H1 (cell line): ENCODE data around the gene PEX26.

Source experiments
- CHD2 ChIP-seq: IDR thresholded peaks from 2 replicates; pipeline ENCODE4 v1.6.1; 2012; ENCODE audit warnings: low read length, improper control_type of control experiment
- JUN ChIP-seq: IDR thresholded peaks from 2 replicates; pipeline ENCODE4 v1.6.1; 2011; ENCODE audit warnings: low read depth, mild to moderate bottlenecking, improper control_type of control experiment, low read length
- JUND ChIP-seq: IDR thresholded peaks from 2 replicates; pipeline ENCODE4 v1.6.1; 2011; ENCODE audit warnings: mild to moderate bottlenecking, improper control_type of control experiment, low read length
- POLR2A ChIP-seq, 2 experiments: IDR thresholded peaks; 1 replicate in 1 of 2; 2 replicates in 1 of 2; pipeline ENCODE4 v1.6.1; 2011; ENCODE audit warnings: low read depth in 2 of 2, low read length in 2 of 2, mild to moderate bottlenecking in 2 of 2; ENCODE audit errors: control extremely low read depth in 1 of 2
- SIN3A ChIP-seq, 2 experiments: IDR thresholded peaks in 1 of 2; conservative IDR thresholded peaks in 1 of 2; 2 replicates each; pipeline ENCODE4 v1.6.1; 2011 to 2012; ENCODE audit warnings: low read length in 2 of 2, improper control_type of control experiment in 1 of 2, low read depth in 1 of 2, mild to moderate bottlenecking in 1 of 2
- SRF ChIP-seq: IDR thresholded peaks from 2 replicates; pipeline ENCODE4 v1.6.1; 2011; ENCODE audit warnings: mild to moderate bottlenecking, low read depth, low read length, moderate library complexity
- TF ChIP-seq, protein P1 (sequence below), 3 experiments: IDR thresholded peaks; 1 replicate in 2 of 3; 2 replicates in 1 of 3; pipeline versions ENCODE4 v1.5.1 to v1.6.1; 2011; ENCODE audit warnings: low read length in 3 of 3, mild to moderate bottlenecking in 3 of 3, inconsistent platforms in 2 of 3, low read depth in 1 of 3, moderate library complexity in 1 of 3; ENCODE audit not compliant: insufficient read depth in 1 of 3; ENCODE audit errors: control extremely low read depth in 1 of 3
- TF ChIP-seq, protein P2 (sequence below): IDR thresholded peaks from 2 replicates; pipeline ENCODE4 v1.6.1; 2011; ENCODE audit warnings: low read depth, mild to moderate bottlenecking, low read length; ENCODE audit not compliant: insufficient read depth

DNA sequence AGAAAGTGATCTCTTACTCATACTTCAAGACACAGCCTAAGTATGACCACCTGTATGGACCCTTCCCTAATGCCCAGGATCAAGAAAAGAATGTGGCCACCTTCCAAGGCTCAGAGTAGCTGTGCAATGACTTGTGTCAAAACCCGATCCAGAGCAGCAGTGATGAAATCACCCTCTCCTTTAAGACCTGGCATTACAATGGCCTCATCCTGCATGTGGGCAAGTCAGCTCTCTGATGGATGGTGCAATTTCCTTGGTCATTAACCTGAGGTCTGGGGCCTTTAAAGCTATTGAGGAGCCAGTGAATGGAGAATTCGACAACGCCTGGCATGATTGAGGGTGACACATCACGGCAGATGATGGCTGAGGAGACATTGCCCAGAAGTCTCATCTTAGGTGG is 23.7 kb downstream of the PEX26 start:
- TF ChIP-seq, protein P1, sequence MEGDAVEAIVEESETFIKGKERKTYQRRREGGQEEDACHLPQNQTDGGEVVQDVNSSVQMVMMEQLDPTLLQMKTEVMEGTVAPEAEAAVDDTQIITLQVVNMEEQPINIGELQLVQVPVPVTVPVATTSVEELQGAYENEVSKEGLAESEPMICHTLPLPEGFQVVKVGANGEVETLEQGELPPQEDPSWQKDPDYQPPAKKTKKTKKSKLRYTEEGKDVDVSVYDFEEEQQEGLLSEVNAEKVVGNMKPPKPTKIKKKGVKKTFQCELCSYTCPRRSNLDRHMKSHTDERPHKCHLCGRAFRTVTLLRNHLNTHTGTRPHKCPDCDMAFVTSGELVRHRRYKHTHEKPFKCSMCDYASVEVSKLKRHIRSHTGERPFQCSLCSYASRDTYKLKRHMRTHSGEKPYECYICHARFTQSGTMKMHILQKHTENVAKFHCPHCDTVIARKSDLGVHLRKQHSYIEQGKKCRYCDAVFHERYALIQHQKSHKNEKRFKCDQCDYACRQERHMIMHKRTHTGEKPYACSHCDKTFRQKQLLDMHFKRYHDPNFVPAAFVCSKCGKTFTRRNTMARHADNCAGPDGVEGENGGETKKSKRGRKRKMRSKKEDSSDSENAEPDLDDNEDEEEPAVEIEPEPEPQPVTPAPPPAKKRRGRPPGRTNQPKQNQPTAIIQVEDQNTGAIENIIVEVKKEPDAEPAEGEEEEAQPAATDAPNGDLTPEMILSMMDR (IDR thresholded peaks at IDR 0.05; ENCODE audit: control extremely low read depth in 1 of 3, insufficient read depth in 1 of 3, low read depth in 1 of 3, low read length in 3 of 3): no peak
- TF ChIP-seq SRF (no peak), SIN3A (conservative IDR thresholded peaks at IDR 0.05 in 1 of 2, IDR thresholded peaks at IDR 0.05 in 1 of 2; ENCODE audit: low read depth in 1 of 2, low read length in 2 of 2) (no peak), POLR2A (IDR thresholded peaks at IDR 0.05; ENCODE audit: control extremely low read depth in 1 of 2, low read depth in 2 of 2, low read length in 2 of 2) (no peak), CHD2 (no peak), JUN (no peak), JUND (no peak)
- TF ChIP-seq, protein P2, sequence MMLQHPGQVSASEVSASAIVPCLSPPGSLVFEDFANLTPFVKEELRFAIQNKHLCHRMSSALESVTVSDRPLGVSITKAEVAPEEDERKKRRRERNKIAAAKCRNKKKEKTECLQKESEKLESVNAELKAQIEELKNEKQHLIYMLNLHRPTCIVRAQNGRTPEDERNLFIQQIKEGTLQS: no peak
